NCI-H524 treated with DMSO at 0.1 percent for 48 hours (cell line): ENCODE data around the gene PRLHR.

Experiments used
- DNase-seq: peaks from one replicate; lab custom pipeline; 2025; lab: John Stamatoyannopoulos, UW

The PRLHR gene

GRCh38 chr10:118563373-118563890 lies 32.0 kb downstream of the PRLHR start:
- DNase-seq, result no peak

GRCh38 chr10:118562851-118563250 lies 32.6 kb downstream of the PRLHR start:
- no peak for DNase-seq

- no peak for DNase-seq
Observed at GRCh38 chr10:118557946-118558345, 37.5 kb downstream of the PRLHR start.

GRCh38 chr10:118551535-118552100 lies 43.8 kb downstream of the PRLHR start:
- DNase-seq, result no peak

- no peak for DNase-seq
Observed at GRCh38 chr10:118547282-118547681, 48.2 kb downstream of the PRLHR start.

- no peak for DNase-seq
Observed at GRCh38 chr10:118546479-118546878, 49.0 kb downstream of the PRLHR start.

GRCh38 chr10:118545381-118545780 lies 50.1 kb downstream of the PRLHR start:
- DNase-seq, result no peak

GRCh38 chr10:118544401-118544948 lies 51.0 kb downstream of the PRLHR start:
- no peak for DNase-seq

- no peak for DNase-seq
Observed at GRCh38 chr10:118543714-118544400, 51.6 kb downstream of the PRLHR start.

GRCh38 chr10:118542745-118543144 lies 52.7 kb downstream of the PRLHR start:
- DNase-seq, result no peak

GRCh38 chr10:118542205-118542604 lies 53.2 kb downstream of the PRLHR start:
- no peak for DNase-seq

- DNase-seq, result no peak
Observed at GRCh38 chr10:118541718-118542117, 53.7 kb downstream of the PRLHR start.
